HG03378 (cell line): ENCODE measurements around the gene CTNNA1.

Source experiments
- ATAC-seq: cut with Tn5 transposase; IDR thresholded peaks from one replicate; pipeline ENCODE4 v1.9.1; 2021; ENCODE audit warnings: mild to moderate bottlenecking, moderate library complexity; ENCODE audit not compliant: unreplicated experiment

CTNNA1 gene

DNA sequence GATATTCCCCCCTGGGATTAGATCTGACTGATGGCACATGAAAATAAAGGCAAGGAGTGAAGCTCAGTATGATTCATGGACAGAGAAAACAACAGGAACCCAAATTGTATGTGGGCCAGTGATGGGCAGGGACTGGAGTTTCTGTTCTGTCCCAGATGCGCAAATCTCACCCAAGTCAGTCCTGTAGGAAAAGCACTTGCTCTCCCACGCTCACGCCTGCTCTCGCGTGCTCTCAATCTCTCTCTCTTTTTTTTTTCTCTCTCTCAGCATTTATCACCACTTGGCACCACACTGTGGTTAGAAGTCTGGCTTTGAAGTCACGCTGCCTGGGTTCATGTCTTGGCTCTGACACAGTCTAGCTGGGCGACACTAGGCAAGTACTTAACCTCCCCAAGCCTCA lies 228.4 kb downstream of the CTNNA1 start:
- no peak for ATAC-seq

DNA sequence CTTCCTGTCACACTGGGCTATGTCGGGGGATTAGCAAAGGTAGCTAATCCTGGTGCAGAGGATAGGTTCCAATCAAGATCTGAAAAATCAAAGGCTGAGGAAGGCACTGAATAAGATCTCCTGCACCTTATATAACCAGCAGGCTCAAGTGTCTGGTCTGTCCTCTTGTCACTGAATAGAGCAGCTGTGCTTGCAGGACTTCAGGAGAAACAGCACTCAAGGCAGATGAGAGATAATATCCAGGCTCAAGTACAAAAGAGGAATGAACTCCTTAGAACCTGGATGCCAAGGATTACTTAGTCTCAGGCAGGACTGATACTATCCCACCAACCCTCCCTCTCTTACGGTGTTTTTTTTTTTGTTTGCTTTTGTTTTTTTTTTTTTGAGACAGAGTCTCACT lies 230.8 kb downstream of the CTNNA1 start:
- ATAC-seq = no peak
